ENCODE measurements around the gene MCOLN1. TPM values are rescaled to one million over a fixed set of nuclear protein-coding genes. Genes with fewer than 3 reads are reported as not detected.

The MCOLN1 gene
- total RNA-seq, 1 donor: 12.0 TPM

DNA sequence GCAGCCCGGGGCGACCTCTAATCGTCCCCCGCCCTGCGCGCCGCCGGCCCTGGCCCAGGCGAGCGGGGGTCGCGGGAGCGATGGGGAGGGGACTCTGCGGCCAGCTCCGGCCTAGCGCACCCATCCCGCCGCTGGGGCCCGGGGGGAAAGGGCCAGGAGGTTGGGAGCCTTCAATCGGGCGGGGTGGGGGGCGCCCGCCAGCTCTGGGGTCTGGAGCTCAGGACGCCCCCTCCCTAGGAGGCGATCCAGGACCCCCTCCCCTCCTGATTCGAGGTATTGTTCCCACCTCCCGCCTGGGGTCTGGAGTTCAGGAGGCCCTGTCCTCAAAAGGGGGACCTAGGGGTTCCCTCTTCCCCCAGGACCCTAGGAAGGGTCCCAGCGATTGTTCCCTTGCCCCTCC is 6.1 kb upstream of the MCOLN1 start:
- DNase-seq (ENCODE audit: low read depth): no peak
- peak overlapping the region; percentile 81 for H3K4me3 ChIP-seq (ENCODE audit: low read depth, low read length)
- TF ChIP-seq, protein P1, sequence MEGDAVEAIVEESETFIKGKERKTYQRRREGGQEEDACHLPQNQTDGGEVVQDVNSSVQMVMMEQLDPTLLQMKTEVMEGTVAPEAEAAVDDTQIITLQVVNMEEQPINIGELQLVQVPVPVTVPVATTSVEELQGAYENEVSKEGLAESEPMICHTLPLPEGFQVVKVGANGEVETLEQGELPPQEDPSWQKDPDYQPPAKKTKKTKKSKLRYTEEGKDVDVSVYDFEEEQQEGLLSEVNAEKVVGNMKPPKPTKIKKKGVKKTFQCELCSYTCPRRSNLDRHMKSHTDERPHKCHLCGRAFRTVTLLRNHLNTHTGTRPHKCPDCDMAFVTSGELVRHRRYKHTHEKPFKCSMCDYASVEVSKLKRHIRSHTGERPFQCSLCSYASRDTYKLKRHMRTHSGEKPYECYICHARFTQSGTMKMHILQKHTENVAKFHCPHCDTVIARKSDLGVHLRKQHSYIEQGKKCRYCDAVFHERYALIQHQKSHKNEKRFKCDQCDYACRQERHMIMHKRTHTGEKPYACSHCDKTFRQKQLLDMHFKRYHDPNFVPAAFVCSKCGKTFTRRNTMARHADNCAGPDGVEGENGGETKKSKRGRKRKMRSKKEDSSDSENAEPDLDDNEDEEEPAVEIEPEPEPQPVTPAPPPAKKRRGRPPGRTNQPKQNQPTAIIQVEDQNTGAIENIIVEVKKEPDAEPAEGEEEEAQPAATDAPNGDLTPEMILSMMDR (IDR thresholded peaks at IDR 0.05; ENCODE audit: insufficient read depth, low read length): no peak

DNA sequence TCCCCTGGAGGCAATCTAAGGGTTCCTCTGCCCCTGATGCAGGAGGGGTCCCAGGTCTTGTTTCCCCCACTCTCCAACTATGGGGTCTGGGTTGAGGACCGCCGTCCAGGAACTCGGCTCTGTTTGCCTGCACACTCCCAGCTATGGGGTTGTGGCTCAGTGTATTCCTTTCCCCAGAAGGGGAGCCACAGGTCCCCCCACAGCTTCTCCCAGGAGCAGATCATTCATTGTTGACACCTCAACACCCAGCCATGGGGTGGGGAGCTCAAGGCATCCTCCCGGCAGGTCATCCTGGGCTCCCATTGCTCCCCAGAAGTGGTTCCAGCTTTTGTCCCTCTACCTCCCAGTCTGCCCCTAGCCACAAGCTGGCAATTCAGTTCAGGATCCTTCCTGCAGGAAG is 5.5 kb upstream of the MCOLN1 start:
- DNase-seq (ENCODE audit: low read depth): no peak
- H3K4me3 ChIP-seq (ENCODE audit: low read depth, low read length): peak overlapping the region; percentile 81
- TF ChIP-seq, protein P1 (IDR thresholded peaks at IDR 0.05; ENCODE audit: insufficient read depth, low read length): no peak

DNA sequence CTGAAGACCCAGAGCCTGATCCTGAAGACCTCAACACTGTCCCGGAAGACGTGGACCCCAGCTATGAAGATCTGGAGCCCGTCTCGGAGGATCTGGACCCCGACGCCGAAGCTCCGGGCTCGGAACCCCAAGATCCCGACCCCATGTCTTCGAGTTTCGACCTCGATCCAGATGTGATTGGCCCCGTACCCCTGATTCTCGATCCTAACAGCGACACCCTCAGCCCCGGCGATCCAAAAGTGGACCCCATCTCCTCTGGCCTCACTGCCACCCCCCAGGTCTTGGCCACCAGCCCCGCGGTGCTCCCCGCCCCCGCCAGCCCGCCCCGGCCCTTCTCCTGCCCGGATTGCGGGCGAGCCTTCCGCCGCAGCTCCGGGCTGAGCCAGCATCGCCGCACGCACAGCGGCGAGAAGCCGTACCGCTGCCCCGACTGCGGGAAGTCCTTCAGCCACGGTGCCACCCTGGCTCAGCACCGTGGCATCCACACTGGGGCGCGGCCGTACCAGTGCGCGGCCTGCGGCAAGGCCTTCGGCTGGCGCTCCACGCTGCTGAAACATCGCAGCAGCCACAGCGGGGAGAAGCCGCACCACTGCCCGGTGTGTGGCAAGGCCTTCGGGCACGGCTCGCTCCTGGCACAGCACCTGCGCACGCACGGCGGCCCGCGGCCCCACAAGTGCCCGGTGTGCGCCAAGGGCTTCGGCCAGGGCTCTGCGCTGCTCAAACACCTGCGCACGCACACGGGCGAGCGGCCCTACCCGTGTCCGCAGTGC is 2.9 kb upstream of the MCOLN1 start:
- DNase-seq (ENCODE audit: low read depth): no peak
- no peak overlapping the region for H3K4me3 ChIP-seq (ENCODE audit: low read depth, low read length)
- TF ChIP-seq, protein P1 (IDR thresholded peaks at IDR 0.05; ENCODE audit: insufficient read depth, low read length): no peak

DNA sequence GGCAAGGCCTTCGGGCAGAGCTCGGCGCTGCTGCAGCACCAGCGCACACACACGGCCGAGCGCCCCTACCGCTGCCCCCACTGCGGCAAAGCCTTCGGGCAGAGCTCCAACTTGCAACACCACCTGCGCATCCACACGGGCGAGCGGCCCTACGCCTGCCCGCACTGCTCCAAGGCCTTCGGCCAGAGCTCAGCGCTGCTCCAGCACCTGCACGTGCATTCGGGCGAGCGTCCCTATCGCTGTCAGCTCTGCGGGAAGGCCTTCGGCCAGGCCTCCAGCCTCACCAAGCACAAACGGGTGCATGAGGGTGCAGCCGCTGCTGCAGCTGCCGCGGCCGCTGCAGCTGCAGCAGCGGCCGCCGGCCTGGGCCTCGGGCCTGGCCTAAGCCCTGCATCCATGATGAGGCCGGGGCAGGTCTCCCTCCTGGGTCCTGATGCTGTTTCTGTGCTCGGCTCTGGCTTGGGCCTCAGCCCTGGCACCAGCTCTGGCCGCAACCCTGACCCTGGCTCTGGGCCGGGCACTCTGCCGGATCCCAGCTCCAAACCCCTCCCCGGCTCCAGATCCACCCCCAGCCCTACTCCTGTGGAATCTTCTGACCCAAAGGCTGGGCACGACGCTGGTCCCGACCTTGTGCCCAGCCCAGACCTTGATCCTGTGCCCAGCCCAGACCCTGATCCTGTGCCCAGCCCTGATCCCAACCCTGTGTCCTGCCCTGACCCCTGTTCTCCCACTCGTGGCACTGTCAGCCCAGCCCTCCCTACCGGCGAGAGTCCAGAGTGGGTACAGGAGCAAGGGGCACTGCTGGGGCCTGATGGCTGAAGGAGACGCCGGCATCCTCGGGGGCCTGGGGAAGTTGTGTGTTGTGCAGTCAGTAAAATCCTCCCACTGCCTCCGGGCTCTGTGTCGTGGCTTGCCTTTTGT is 2.0 kb upstream of the MCOLN1 start:
- DNase-seq (ENCODE audit: low read depth): no peak
- no peak overlapping the region for H3K4me3 ChIP-seq (ENCODE audit: low read depth, low read length)
- TF ChIP-seq, protein P1 (IDR thresholded peaks at IDR 0.05; ENCODE audit: insufficient read depth, low read length): no peak

DNA sequence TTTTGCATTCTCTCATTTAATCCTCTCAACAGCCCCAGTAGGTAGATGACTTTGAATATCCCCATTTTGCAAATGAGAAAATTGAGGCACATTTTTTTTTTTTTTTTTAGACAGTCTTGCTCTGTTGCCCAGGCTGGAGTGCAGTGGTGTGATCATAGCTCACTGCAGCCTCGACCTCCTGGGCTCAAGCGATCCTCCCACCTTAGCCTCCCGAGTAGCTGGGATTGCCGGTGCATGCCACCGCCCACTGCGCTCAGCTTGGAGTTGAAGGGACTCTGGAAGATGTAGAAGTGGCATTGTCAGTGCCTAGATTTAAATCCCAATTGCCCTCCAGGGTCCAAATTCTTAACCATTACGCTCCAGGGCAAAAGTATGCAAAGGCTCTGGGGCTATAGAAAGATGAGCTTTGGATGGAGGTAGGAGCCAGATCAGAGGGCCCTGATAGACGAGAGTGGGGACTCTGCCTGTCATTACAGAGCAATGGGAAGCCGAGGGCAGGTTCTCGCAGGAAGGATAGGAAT is 813 bp upstream of the MCOLN1 start:
- H3K4me3 ChIP-seq (ENCODE audit: low read depth, low read length): peak overlapping the region; percentile 65
- DNase-seq (ENCODE audit: low read depth): no peak
- TF ChIP-seq, protein P1 (IDR thresholded peaks at IDR 0.05; ENCODE audit: insufficient read depth, low read length): no peak

DNA sequence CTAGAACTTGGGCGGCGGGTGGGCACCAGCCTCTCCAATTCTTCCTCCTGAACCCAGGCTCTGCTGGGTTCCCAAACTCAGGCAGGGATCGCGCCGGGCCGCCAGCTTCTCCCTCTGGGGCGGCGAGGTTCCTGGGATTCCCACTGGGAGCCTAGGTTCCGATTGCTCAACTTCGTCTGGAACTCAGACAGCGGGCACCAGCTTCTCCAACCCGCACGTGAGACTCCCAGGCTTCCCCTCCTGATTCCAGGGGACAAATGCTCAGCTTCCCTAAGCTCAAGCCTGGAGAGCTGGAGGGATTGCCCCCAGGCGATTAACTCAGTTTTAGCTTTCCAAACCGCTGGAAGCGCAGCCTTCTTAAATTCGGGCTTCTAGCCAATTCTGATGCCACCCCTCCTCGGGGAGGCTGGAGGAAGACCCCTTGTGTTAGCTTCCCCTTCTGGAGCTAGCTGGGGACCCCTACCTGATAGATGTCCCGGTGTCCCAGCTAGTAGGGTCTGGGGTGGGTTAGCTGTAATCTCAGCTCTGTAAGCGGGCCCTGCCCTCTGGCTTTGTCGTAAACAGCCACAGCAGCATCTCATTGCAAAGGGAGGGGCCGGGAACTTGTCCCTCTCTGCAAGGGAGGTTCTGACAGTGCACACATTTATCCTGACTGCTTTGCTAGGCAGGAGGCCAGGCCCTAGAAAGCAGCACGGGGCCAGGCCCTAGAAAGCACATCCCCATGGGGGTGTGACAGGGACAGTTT is 671 bp downstream of the MCOLN1 start:
- TF ChIP-seq, protein P1 (IDR thresholded peaks at IDR 0.05; ENCODE audit: insufficient read depth, low read length): no peak
- peak overlapping the region; percentile 83 for H3K4me3 ChIP-seq (ENCODE audit: low read depth, low read length)
- DNase-seq (ENCODE audit: low read depth): peak; percentile 36
